GM12872 (cell line): ENCODE data around the gene GHR.

Experiments
- CTCF ChIP-seq: IDR thresholded peaks from 3 replicates; pipeline ENCODE4 v1.5.1; 2011; ENCODE audit warnings: low read depth, mild to moderate bottlenecking, low read length, moderate library complexity; ENCODE audit not compliant: insufficient read depth

Gene GHR

GRCh38 chr5:42634575-42634974 lies 211.3 kb downstream of the GHR start:
- no peak for TF ChIP-seq CTCF

- TF ChIP-seq CTCF, result 0 out of 3 replicates have a peak, but pooled peaks have one; percentile 25
Measured at GRCh38 chr5:42636425-42636824, 213.2 kb downstream of the GHR start.

GRCh38 chr5:42636946-42637345 lies 213.7 kb downstream of the GHR start:
- no peak for TF ChIP-seq CTCF

GRCh38 chr5:42638972-42639371 lies 215.7 kb downstream of the GHR start:
- no peak for TF ChIP-seq CTCF

- TF ChIP-seq CTCF, result no peak
Measured at GRCh38 chr5:42640835-42641234, 217.6 kb downstream of the GHR start.

GRCh38 chr5:42641336-42642005 lies 218.2 kb downstream of the GHR start:
- TF ChIP-seq CTCF, result no peak

- no peak for TF ChIP-seq CTCF
Measured at GRCh38 chr5:42642006-42642405, 218.8 kb downstream of the GHR start.
